KOPT-K1 (cell line): Measurements from ENCODE around the gene UTS2R.
A peak's percentile ranks its signal among the peaks of the same experiment; 100 is the strongest.
"Not testable (repeated sequence)": the region's sequence is repeated elsewhere in the genome, so short reads cannot be mapped to it uniquely, and the experiment has no call there.

Experiments
- H3K27ac ChIP-seq: fragments of 200-600 bp; sonication (generic); 2 replicates; pipeline ENCODE4 v1.5.1; 2016; ENCODE audit warnings: antibody characterized with exemption, mild to moderate bottlenecking, low read depth, low read length; ENCODE audit not compliant: poor library complexity, severe bottlenecking
- H3K36me3 ChIP-seq: fragments of 200-600 bp; sonication (generic); 2 replicates; pipeline ENCODE4 v1.5.1; 2017; ENCODE audit warnings: antibody characterized with exemption, mild to moderate bottlenecking, low read length, moderate library complexity; ENCODE audit not compliant: insufficient read depth
- H3K9me3 ChIP-seq: fragments of 200-600 bp; sonication (generic); 2 replicates; pipeline ENCODE4 v1.5.1; 2017; ENCODE audit warnings: antibody characterized with exemption, low read length, mild to moderate bottlenecking; ENCODE audit not compliant: insufficient read depth, poor library complexity, severe bottlenecking

UTS2R gene

GRCh38 chr17:82410014-82410716 lies 38.6 kb downstream of the UTS2R start:
- Histone ChIP-seq H3K27ac (no peak overlapping the region), H3K36me3 (peaks cover 33% of the 10 kb centered on the region), H3K9me3 (no peaks in the 10 kb centered on the region)

GRCh38 chr17:82411396-82412053 lies 40.0 kb downstream of the UTS2R start:
- Histone ChIP-seq H3K9me3 (no peaks in the 10 kb centered on the region), H3K36me3 (peaks cover 23% of the 10 kb centered on the region), H3K27ac (no peak overlapping the region)

- H3K27ac ChIP-seq, H3K9me3 ChIP-seq: not testable (repeated sequence)
- peaks cover 23% of the 10 kb centered on the region for H3K36me3 ChIP-seq
Observed at GRCh38 chr17:82412081-82412480, 40.5 kb downstream of the UTS2R start.

- Histone ChIP-seq H3K36me3 (peaks cover 23% of the 10 kb centered on the region), H3K27ac (no peak overlapping the region)
Observed at GRCh38 chr17:82412535-82413520, 41.3 kb downstream of the UTS2R start.

GRCh38 chr17:82414548-82415281 lies 43.1 kb downstream of the UTS2R start:
- no peak overlapping the region for H3K27ac ChIP-seq

More at GRCh38 chr17:82412535-82413520, 41.3 kb downstream of the UTS2R start:
- no peaks in the 10 kb centered on the region for H3K9me3 ChIP-seq

GRCh38 chr17:82415336-82415735 lies 43.8 kb downstream of the UTS2R start:
- H3K9me3 ChIP-seq = no peaks in the 10 kb centered on the region
- no peak overlapping the region for H3K27ac ChIP-seq
- H3K36me3 ChIP-seq = peaks cover 22% of the 10 kb centered on the region

More at GRCh38 chr17:82414548-82415281, 43.1 kb downstream of the UTS2R start:
- peaks cover 19% of the 10 kb centered on the region for H3K36me3 ChIP-seq
- H3K9me3 ChIP-seq = no peaks in the 10 kb centered on the region

- H3K27ac ChIP-seq = no peak overlapping the region
- H3K9me3 ChIP-seq = no peaks in the 10 kb centered on the region
- H3K36me3 ChIP-seq = peaks cover 26% of the 10 kb centered on the region
Observed at GRCh38 chr17:82415786-82416185, 44.2 kb downstream of the UTS2R start.

- H3K27ac ChIP-seq = no peak overlapping the region
- H3K9me3 ChIP-seq = no peaks in the 10 kb centered on the region
- peaks cover 30% of the 10 kb centered on the region for H3K36me3 ChIP-seq
Observed at GRCh38 chr17:82416264-82416663, 44.7 kb downstream of the UTS2R start.

- H3K36me3 ChIP-seq = peaks cover 29% of the 10 kb centered on the region
- H3K27ac ChIP-seq = no peak overlapping the region
- no peaks in the 10 kb centered on the region for H3K9me3 ChIP-seq
Observed at GRCh38 chr17:82416771-82417170, 45.2 kb downstream of the UTS2R start.

- peak within 1 kb of the TSS; percentile 71 for H3K27ac ChIP-seq
- H3K9me3 ChIP-seq = no peaks in the 10 kb centered on the region
- peaks cover 33% of the 10 kb centered on the region for H3K36me3 ChIP-seq
Observed at GRCh38 chr17:82418001-82418986, 46.7 kb downstream of the UTS2R start, which contains the start of the genes HEXD and OGFOD3. Gene HEXD, plus strand, starts transcription at chr17:82418347. Its CDS starts 1,453 bp downstream, at chr17:82419800. Gene OGFOD3, minus strand, starts transcription at chr17:82418586. Its CDS starts 101 bp downstream, at chr17:82418485.

- peak overlapping the region; percentile 71 for H3K27ac ChIP-seq
- H3K36me3 ChIP-seq = peaks cover 27% of the 10 kb centered on the region; the same call in 1 of the 2 replicates
- H3K9me3 ChIP-seq = no peaks in the 10 kb centered on the region
Observed at GRCh38 chr17:82419540-82419939, 48.0 kb downstream of the UTS2R start.

- Histone ChIP-seq H3K36me3 (peaks cover 27% of the 10 kb centered on the region; the same call in 1 of the 2 replicates), H3K27ac (no peak overlapping the region), H3K9me3 (no peaks in the 10 kb centered on the region)
Observed at GRCh38 chr17:82424001-82424862, 52.7 kb downstream of the UTS2R start.

- peaks cover 27% of the 10 kb centered on the region; the same call in 1 of the 2 replicates for H3K36me3 ChIP-seq
- no peaks in the 10 kb centered on the region for H3K9me3 ChIP-seq
- H3K27ac ChIP-seq = no peak overlapping the region
Observed at GRCh38 chr17:82424863-82425159, 53.2 kb downstream of the UTS2R start.
